ENCODE results near the gene LOX.

The LOX gene

DNA sequence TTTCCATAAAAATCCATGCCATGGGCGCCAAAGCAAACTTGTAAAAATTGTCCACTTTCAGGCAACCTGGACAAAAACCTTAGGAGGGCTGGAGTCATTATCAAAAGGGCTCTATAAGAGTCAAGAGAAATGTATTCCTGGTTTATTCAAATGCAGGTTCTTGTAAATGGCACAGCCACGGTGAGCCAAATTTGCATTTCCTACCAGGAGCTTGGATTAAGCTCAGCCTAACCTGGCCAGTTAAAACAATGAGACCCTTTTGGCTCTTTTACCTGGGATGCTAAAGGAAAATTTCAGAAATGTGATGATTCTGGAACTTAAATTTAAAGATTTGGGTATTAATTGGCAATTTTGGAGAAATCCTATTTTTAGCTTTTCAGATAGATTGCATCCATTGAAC, 42.4 kb upstream of the LOX start:
- TF ChIP-seq, protein P1, sequence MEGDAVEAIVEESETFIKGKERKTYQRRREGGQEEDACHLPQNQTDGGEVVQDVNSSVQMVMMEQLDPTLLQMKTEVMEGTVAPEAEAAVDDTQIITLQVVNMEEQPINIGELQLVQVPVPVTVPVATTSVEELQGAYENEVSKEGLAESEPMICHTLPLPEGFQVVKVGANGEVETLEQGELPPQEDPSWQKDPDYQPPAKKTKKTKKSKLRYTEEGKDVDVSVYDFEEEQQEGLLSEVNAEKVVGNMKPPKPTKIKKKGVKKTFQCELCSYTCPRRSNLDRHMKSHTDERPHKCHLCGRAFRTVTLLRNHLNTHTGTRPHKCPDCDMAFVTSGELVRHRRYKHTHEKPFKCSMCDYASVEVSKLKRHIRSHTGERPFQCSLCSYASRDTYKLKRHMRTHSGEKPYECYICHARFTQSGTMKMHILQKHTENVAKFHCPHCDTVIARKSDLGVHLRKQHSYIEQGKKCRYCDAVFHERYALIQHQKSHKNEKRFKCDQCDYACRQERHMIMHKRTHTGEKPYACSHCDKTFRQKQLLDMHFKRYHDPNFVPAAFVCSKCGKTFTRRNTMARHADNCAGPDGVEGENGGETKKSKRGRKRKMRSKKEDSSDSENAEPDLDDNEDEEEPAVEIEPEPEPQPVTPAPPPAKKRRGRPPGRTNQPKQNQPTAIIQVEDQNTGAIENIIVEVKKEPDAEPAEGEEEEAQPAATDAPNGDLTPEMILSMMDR (conservative IDR thresholded peaks at IDR 0.05; ENCODE audit: low read length), result no peak
- H3K4me3 ChIP-seq (ENCODE audit: low read length), result no peak overlapping the region
- no peak for DNase-seq (ENCODE audit: low read depth)

DNA sequence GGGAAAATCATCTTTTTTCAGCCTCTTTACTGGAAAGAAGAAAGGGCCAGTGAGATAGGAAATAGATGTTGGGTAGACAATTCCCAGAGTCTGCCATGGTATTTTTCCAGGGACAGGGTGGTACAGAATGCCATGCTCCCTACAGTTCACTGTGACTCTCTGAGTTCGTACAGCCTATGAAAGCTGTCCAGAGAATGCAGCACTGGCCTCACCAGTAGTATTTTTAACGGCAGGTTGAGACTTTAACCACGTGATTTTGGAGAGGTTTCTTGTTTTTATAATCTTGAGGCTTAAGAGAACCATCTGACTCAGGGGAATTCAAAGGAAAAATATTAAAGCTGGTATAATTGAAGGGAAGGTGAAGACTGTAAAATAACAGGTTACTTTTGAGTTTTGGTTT, 41.1 kb upstream of the LOX start:
- H3K4me3 ChIP-seq (ENCODE audit: low read length), result no peak overlapping the region
- no peak for DNase-seq (ENCODE audit: low read depth)
- TF ChIP-seq, protein P1 (conservative IDR thresholded peaks at IDR 0.05; ENCODE audit: low read length), result no peak

DNA sequence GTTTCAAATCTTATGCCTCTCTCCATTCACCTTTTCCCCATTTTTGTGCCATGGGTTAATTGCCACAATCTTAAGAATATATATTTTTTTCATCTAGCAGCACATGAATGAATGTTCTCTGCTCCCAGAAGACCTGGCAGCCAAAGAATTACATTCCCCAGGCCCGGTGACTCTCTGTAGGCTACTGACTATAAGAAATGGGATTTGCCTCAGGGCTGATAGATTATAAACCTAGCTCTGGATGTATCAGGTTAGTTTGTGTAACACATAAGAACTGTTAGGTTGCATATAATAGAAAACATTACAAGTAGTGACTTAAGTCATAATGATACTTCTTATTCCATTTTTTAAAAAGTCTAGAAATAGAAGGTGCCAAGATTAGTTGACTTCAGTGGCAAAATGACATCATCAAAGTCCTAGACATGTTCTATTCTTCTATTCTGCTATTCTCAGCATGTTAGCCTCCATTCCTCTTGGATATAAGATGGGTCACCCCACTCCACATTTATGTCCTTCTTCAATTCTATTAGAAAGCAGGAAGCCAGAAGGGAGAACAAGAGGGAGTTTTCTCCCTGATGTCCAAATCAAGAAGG, 40.4 kb upstream of the LOX start:
- no peak overlapping the region for H3K4me3 ChIP-seq (ENCODE audit: low read length)
- TF ChIP-seq, protein P1 (conservative IDR thresholded peaks at IDR 0.05; ENCODE audit: low read length), result no peak
- no peak for DNase-seq (ENCODE audit: low read depth)

DNA sequence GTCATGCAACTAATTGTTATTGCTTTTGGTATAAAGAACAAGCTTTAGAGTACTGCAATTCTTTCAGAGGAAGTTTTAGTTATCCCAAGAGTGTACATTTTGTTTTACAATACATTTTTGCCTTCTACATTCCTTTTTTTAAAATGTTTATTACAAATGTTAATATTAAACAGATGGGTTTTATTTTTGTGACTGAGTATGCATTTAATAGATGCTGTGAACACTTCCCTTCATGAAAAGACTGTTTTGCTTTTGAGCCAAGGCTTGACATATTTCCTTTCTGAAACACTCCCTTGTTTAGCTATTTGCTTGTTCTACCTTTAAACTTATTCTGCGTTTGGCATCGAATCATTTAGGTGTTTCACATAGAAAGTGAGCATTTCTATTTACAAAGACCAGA, 36.4 kb upstream of the LOX start:
- DNase-seq (ENCODE audit: low read depth), result no peak
- TF ChIP-seq, protein P1 (conservative IDR thresholded peaks at IDR 0.05; ENCODE audit: low read length), result no peak
- H3K4me3 ChIP-seq (ENCODE audit: low read length), result no peak overlapping the region

DNA sequence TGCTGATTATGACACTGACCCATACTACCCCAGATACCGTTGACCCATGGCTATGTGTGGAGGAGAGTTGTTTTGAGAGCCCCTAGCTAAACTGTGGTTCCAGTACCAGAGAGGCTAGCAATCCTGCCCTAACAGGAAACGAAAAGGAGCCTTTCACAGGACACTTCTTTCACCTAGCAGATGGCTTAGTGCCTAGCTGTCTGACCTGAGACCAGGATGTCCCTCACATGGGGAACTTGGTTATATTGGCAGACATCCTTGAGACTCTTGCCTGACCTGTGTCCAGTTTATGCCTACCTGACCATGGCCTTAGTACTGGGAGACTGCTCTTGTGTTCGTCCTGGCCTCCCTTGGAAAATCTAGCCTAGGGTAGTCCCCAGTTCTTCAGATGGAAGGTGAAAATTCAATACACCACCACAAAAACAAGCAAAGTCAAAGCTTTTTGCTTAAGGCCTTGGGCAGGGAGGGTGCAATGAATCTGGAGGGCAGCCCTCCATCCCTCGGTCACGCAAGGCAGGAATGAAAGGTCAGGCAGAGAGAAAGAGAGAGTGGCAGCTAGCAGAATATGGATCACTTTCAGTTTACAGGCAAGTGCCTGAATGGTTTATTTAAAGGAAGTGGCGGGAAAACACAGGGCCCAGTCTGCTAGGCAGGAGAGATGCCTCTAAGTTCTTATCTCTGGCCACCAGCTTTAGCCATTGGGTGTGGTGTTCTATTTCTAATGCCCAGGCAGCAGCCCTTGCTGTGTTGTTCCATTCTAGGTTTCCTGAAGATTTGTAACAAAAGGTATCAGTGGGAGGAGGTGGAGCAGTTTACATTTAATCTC, 34.9 kb upstream of the LOX start:
- H3K4me3 ChIP-seq (ENCODE audit: low read length), result no peak overlapping the region
- no peak for DNase-seq (ENCODE audit: low read depth)
- TF ChIP-seq, protein P1 (conservative IDR thresholded peaks at IDR 0.05; ENCODE audit: low read length), result no peak

DNA sequence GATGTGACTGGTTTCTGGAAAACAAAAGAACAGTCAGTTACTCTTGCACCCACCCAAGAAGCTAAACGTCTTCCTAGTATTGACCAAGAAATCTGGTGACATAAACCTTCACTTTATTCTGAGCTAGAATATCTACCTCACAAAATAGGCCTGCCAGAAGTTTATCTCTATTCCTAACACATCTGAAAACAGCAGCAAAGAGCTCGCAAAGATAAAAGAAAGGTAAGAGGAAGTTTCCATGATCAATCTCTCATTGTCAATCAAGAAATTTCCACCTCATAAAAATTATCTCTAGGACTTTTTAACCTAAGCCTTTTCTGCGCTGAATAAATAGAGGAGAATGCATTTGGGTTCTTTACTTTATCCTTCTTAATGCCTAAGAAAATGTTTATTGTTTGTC, 34.0 kb upstream of the LOX start:
- DNase-seq (ENCODE audit: low read depth), result no peak
- no peak overlapping the region for H3K4me3 ChIP-seq (ENCODE audit: low read length)
- TF ChIP-seq, protein P1 (conservative IDR thresholded peaks at IDR 0.05; ENCODE audit: low read length), result no peak

DNA sequence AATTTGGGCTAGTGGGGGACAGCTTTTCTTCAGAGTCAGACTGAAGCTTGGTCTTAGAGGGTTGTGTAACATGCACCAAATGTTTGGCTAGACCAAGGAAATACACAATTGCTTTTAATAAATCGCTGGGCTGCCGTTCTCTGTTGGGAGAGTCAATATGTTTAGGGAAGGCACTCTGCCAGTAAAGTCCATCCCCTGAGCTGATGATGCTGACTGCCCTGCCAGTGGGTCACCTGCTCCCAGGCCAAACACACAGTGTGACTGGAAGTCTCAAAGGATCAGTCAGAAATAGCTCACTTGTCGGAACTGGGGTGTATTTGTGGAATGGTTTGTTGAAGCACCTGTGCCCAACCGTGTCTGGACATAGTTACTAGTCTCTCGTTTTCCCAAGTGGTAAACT, 33.4 kb upstream of the LOX start:
- H3K4me3 ChIP-seq (ENCODE audit: low read length), result no peak overlapping the region
- TF ChIP-seq, protein P1 (conservative IDR thresholded peaks at IDR 0.05; ENCODE audit: low read length), result no peak
- peak; percentile 45 for DNase-seq (ENCODE audit: low read depth)
